VCaP (cell line): Measurements from ENCODE around the gene IDS.

Source experiments
- H3K27ac ChIP-seq: fragments of 450-650 bp; 2 replicates; pipeline ENCODE4 v1.5.1; 2017
- CTCF ChIP-seq: fragments of 450-650 bp; conservative IDR thresholded peaks from 2 replicates; pipeline ENCODE4 v1.5.1; 2017; ENCODE audit warnings: mild to moderate bottlenecking, moderate library complexity

IDS gene

GRCh38 chrX:149456476-149457245 lies 48.4 kb downstream of the IDS start:
- TF ChIP-seq CTCF: no peak
- H3K27ac ChIP-seq: no peak overlapping the region

- no peak for TF ChIP-seq CTCF
- H3K27ac ChIP-seq: no peak overlapping the region
Measured at GRCh38 chrX:149455934-149456333, 49.2 kb downstream of the IDS start.

GRCh38 chrX:149453906-149454822 lies 50.9 kb downstream of the IDS start:
- TF ChIP-seq CTCF: no peak
- no peak overlapping the region for H3K27ac ChIP-seq

- no peak overlapping the region for H3K27ac ChIP-seq
- TF ChIP-seq CTCF: no peak
Measured at GRCh38 chrX:149453030-149453429, 52.1 kb downstream of the IDS start.

GRCh38 chrX:149433451-149433850 lies 71.7 kb downstream of the IDS start:
- no peak for TF ChIP-seq CTCF
- H3K27ac ChIP-seq: no peak overlapping the region

- TF ChIP-seq CTCF: no peak
- H3K27ac ChIP-seq: no peak overlapping the region
Measured at GRCh38 chrX:149433051-149433450, 72.1 kb downstream of the IDS start.
